Endothelial cell of umbilical vein (primary cell): Measurements from ENCODE around the gene C17orf100. TPM values are rescaled to one million over a fixed set of nuclear protein-coding genes. Genes with fewer than 3 reads are reported as not detected.

Experiments used
- BruUV-seq: library from RNA; stranded (reverse); fragments of 400-500 nt; replicated peaks from 2 replicates; lab custom pipeline; 2021; lab: Mats Ljungman, UMichigan
- CTCF ChIA-PET: fragments of 300-600, 350-600 bp; sonication (Branson Sonifier 250); formaldehyde crosslinking; loops from one replicate; lab custom pipeline; 2021; ENCODE audit warnings: antibody characterized with exemption, inconsistent platforms; lab: Charles Lee
- POLR2A ChIA-PET: fragments of 300-600, 350-600 bp; sonication (Branson Sonifier 250); formaldehyde crosslinking; loops from one replicate; lab custom pipeline; 2021; ENCODE audit warnings: antibody characterized with exemption, inconsistent platforms; lab: Charles Lee
- DNase-seq: peaks from one replicate; pipeline ENCODE4 v3.0.0-alpha.2; 2011; ENCODE audit warnings: low read depth, low spot score
- FAIRE-seq: peaks from 2 replicates; lab custom pipeline; 2011; peaks lifted over from hg19 to GRCh38; lab: Jason Lieb, UNC
- H2AFZ ChIP-seq: 2 replicates; pipeline ENCODE4 v1.6.0; 2012; ENCODE audit warnings: low read depth, low read length, control low read depth, inconsistent platforms
- H3K27ac ChIP-seq: 2 replicates; pipeline ENCODE4 v1.5.1; 2011; ENCODE audit warnings: low read depth, mild to moderate bottlenecking, control low read depth, low read length, moderate library complexity; ENCODE audit not compliant: insufficient read depth
- H3K27me3 ChIP-seq, 2 experiments: 2 replicates each; pipeline versions ENCODE4 v1.6.0 to v1.6.1; 2011; ENCODE audit warnings: low read length in 2 of 2, mixed read lengths in 1 of 2; ENCODE audit not compliant: control insufficient read depth in 2 of 2, insufficient read depth in 2 of 2
- H3K36me3 ChIP-seq, 2 experiments: 2 replicates in 1 of 2; 3 replicates in 1 of 2; pipeline ENCODE4 v1.5.1; 2011; ENCODE audit warnings: low read length in 2 of 2, mild to moderate bottlenecking in 1 of 2, moderate library complexity in 1 of 2; ENCODE audit not compliant: control insufficient read depth in 2 of 2, insufficient read depth in 2 of 2; ENCODE audit errors: extremely low read depth in 1 of 2
- H3K4me1 ChIP-seq: 3 replicates; pipeline ENCODE4 v1.5.1; 2011; ENCODE audit warnings: mild to moderate bottlenecking, low read length; ENCODE audit not compliant: control insufficient read depth, insufficient read depth; ENCODE audit errors: extremely low read depth
- H3K4me2 ChIP-seq: 2 replicates; pipeline ENCODE4 v1.6.1; 2011; ENCODE audit warnings: low read length, control low read depth, mixed read lengths; ENCODE audit not compliant: insufficient read depth
- H3K4me3 ChIP-seq, 3 experiments: fragments of 200-600 bp in 1 of 3; sonication (generic), shearing (Covaris generic) in 1 of 3; replicated peaks in 1 of 3; 2 replicates each; pipeline ENCODE4 v1.5.1; 2011 to 2016; ENCODE audit warnings: control low read depth in 3 of 3, low read length in 3 of 3, mild to moderate bottlenecking in 2 of 3, inconsistent platforms in 1 of 3, low read depth in 1 of 3, moderate library complexity in 1 of 3; ENCODE audit not compliant: insufficient read depth in 1 of 3
- H3K79me2 ChIP-seq: 2 replicates; pipeline ENCODE4 v1.6.0; 2012; ENCODE audit warnings: low read length, inconsistent platforms; ENCODE audit not compliant: control insufficient read depth, insufficient read depth
- H3K9ac ChIP-seq: replicated peaks from 2 replicates; pipeline ENCODE3; 2011; ENCODE audit warnings: low read length, control low read depth; ENCODE audit not compliant: insufficient read depth; ENCODE audit errors: extremely low read depth
- H3K9me1 ChIP-seq: replicated peaks from 3 replicates; pipeline ENCODE4 v1.6.0; 2011; ENCODE audit warnings: mild to moderate bottlenecking, low read length; ENCODE audit not compliant: control insufficient read depth, insufficient read depth; ENCODE audit errors: extremely low read depth
- H3K9me3 ChIP-seq: replicated peaks from 2 replicates; pipeline ENCODE4 v1.5.1; 2012; ENCODE audit warnings: low read length, inconsistent platforms; ENCODE audit not compliant: control insufficient read depth, insufficient read depth
- H4K20me1 ChIP-seq: replicated peaks from 2 replicates; pipeline ENCODE3; 2011; ENCODE audit warnings: mild to moderate bottlenecking, low read length; ENCODE audit not compliant: control insufficient read depth, insufficient read depth; ENCODE audit errors: extremely low read depth
- EZH2 ChIP-seq: IDR thresholded peaks from 2 replicates; pipeline ENCODE4 v1.6.1; 2012; ENCODE audit warnings: borderline replicate concordance, low read depth, mild to moderate bottlenecking, moderate library complexity, low read length, inconsistent platforms; ENCODE audit not compliant: severe bottlenecking
- MYC ChIP-seq: IDR thresholded peaks from one replicate; pipeline ENCODE4 v1.6.1; 2011; ENCODE audit warnings: mild to moderate bottlenecking, low read depth, low read length
- POLR2A ChIP-seq: IDR thresholded peaks from 2 replicates; pipeline ENCODE4 v1.6.1; 2012; ENCODE audit warnings: low read depth, mild to moderate bottlenecking, control low read depth, low read length
- dilution Hi-C: fragments of 300-500 bp; cut with MboI; formaldehyde crosslinking; loops from one replicate; pipeline ENCODE4 v1.15.0; 2019; ENCODE audit warnings: low sequenced_read_pairs; ENCODE audit not compliant: extremely low pct_ligation_motif_present
- intact Hi-C: fragments of 100-400 bp; cut with micrococcal nuclease; formaldehyde crosslinking; loops from one replicate; pipeline ENCODE4 v1.10.0; 2022
- polyA plus RNA-seq, 4 experiments: library from polyadenylated mRNA; depleted of rRNA in 3 of 4; stranded (reverse) in 3 of 4; unstranded in 1 of 4; fragments of >200 nt; gene quantifications; 2 replicates each; pipeline versions ENCODE4 v1.2.1 to v1.2.3, GENCODE V29; 2011 to 2012; ENCODE audit warnings: missing spikeins in 1 of 4
- total RNA-seq: library from RNA; stranded (reverse); gene quantifications from 2 replicates; pipeline ENCODE4 v1.2.3, GENCODE V29; 2021
- TF ChIP-seq, protein P1 (sequence below), 2 donors: IDR thresholded peaks; 1 replicate in 1 of 2; 2 replicates in 1 of 2; pipeline ENCODE4 v1.5.1; 2011; ENCODE audit warnings: low read length in 2 of 2, mild to moderate bottlenecking in 2 of 2, moderate library complexity in 2 of 2, control low read depth in 1 of 2, inconsistent platforms in 1 of 2, low read depth in 1 of 2; ENCODE audit not compliant: insufficient read depth in 1 of 2; ENCODE audit errors: extremely low read depth in 1 of 2

C17orf100 gene
- total and polyA plus RNA-seq, 2 donors (not counting 3 experiments of a cell fraction or from before 2014, with no cell fraction given), result 0.99 to 1.4 TPM

DNA sequence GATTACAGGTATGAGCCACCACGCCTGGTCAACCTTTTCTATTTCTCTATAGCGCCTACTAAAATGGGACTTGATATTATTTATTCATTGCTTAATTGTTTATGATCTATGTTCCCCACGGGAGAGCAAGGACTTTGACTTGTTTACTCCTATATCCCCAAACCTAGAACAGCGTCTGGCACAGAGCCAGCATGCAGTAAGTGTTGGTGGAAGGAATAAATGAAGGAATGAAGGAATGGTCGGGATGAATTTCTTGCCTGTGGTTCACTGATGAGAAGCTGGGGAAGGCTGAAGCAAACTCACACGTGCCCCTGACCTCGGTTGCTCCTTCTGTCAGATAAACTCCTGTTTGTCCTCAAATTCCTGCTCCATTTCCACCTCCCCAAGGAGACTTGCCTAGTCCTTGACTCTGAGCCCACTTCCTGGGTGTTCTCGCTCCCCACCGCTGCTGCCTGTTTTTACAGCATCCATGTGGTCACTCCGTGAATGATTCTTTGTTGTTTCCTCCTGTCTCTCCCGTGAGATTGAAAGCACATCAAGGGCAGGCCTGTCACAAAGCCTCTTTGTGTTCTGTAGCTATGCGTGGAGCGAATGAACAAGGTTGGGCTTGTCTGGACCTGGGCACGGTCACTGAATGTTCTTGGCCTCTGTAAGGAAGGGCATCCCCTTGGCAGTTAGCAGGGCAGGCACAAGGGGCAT is 17.3 kb downstream of the C17orf100 start:
- TF ChIP-seq, protein P1, sequence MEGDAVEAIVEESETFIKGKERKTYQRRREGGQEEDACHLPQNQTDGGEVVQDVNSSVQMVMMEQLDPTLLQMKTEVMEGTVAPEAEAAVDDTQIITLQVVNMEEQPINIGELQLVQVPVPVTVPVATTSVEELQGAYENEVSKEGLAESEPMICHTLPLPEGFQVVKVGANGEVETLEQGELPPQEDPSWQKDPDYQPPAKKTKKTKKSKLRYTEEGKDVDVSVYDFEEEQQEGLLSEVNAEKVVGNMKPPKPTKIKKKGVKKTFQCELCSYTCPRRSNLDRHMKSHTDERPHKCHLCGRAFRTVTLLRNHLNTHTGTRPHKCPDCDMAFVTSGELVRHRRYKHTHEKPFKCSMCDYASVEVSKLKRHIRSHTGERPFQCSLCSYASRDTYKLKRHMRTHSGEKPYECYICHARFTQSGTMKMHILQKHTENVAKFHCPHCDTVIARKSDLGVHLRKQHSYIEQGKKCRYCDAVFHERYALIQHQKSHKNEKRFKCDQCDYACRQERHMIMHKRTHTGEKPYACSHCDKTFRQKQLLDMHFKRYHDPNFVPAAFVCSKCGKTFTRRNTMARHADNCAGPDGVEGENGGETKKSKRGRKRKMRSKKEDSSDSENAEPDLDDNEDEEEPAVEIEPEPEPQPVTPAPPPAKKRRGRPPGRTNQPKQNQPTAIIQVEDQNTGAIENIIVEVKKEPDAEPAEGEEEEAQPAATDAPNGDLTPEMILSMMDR (IDR thresholded peaks at IDR 0.05; ENCODE audit: extremely low read depth in 1 of 2, insufficient read depth in 1 of 2, low read depth in 1 of 2, low read length in 2 of 2), result no peak
- no peak for TF ChIP-seq EZH2
- TF ChIP-seq MYC, result no peak
- no peak for TF ChIP-seq POLR2A
- H3K4me3 ChIP-seq, result no peak overlapping the region
- peaks cover 0 to under 1% of the 10 kb centered on the region in 2 experiments for H3K27me3 ChIP-seq
- H3K36me3 ChIP-seq, result no peaks in the 10 kb centered on the region
- H3K27ac ChIP-seq, result no peak overlapping the region
- BruUV-seq, result no TSS peak
- H3K79me2 ChIP-seq, result no peaks in the 10 kb centered on the region
- FAIRE-seq, result no peak
- no peaks in the 10 kb centered on the region for H3K4me1 ChIP-seq
- no peaks in the 10 kb centered on the region for H4K20me1 ChIP-seq
- ChIA-PET CTCF (interaction anchor here (0.8 to 5.3 kb wide), 7 partner anchors 32 to 242 kb away, joined by 3 to 61 read pairs (median 7); no protein-coding TSS in a partner anchor), POLR2A (no interaction called here)
- no peak overlapping the region for H3K4me2 ChIP-seq
- intact Hi-C loops (loop anchor here (5.0 kb wide), 1 partner anchor 33 kb away; no protein-coding TSS in a partner anchor), dilution Hi-C loops (no loop called here)
- no peaks in the 10 kb centered on the region for H3K9me1 ChIP-seq
- no peaks in the 10 kb centered on the region for H3K9me3 ChIP-seq
- H3K9ac ChIP-seq, result no peak overlapping the region
- no peak overlapping the region for H2AFZ ChIP-seq
- DNase-seq, result no peak
